K562 (cell line): Measurements from ENCODE around the gene VWDE. TPM values are rescaled to one million over a fixed set of nuclear protein-coding genes. Genes with fewer than 3 reads are reported as not detected.

Experiments
- SNIP1 ChIP-seq: fragments of 450-650 bp; IDR thresholded peaks from 2 replicates; pipeline ENCODE4 v1.7.1; 2017; ENCODE audit warnings: low read depth, mild to moderate bottlenecking
- polyA plus RNA-seq, 8 experiments: library from polyadenylated mRNA; depleted of rRNA in 4 of 8; stranded (reverse) in 5 of 8; unstranded in 3 of 8; fragments of >200 nt; fragmentation: Nextera tagmentation in 2 of 8; fragmentation: Illumina TruSeq in 1 of 8; extraction: Ambion mirVana in 2 of 8; extraction: Trizol in 1 of 8; gene quantifications; 2 replicates each; pipeline versions ENCODE4 v1.2.1 to v1.2.3, GENCODE V29; 2011 to 2014; ENCODE audit warnings: inconsistent platforms in 1 of 8, missing spikeins in 1 of 8
- total RNA-seq, 7 experiments: library from RNA; depleted of rRNA in 6 of 7; stranded (reverse); fragments of >200 nt in 6 of 7; fragmentation: Illumina TruSeq in 2 of 7; extraction: Trizol in 2 of 7; gene quantifications; 2 replicates each; pipeline versions ENCODE4 v1.2.1 to v1.2.3, GENCODE V29; 2011 to 2021; ENCODE audit warnings: low replicate concordance in 1 of 7
- TF ChIP-seq, protein P1 (sequence below), 2 experiments: fragments of 450-650 bp in 1 of 2; sonication (generic) in 1 of 2; formaldehyde crosslinking in 1 of 2; IDR thresholded peaks; 2 replicates each; pipeline versions ENCODE4 v1.7.1 to v1.9.0; 2016 to 2022; ENCODE audit warnings: inconsistent platforms in 1 of 2, mild to moderate bottlenecking in 1 of 2, missing genetic modification reagents in 1 of 2

Gene VWDE
- total and polyA plus RNA-seq, 9 of the 15 experiments (the other 6 are each of a cell fraction or from before 2014, with no cell fraction given): 40.6 to 162 (median 95.2) TPM

DNA sequence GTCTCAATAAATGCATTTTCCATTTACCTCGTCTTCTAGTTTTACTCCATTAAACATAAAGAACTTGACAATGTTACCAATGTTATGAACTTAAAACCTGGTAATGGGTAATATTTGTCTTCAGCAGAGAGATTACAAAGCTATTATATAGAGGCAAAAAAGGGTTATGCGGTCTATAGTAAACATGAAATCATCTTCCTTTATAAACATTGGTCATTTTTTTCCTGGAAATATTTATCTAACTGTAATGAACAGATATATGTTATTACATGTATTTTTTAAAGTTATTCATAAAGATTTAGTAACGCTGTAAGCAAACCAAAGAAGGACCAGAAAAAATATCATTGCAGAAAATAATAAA, 1.3 kb downstream of the VWDE start (continued):
- TF ChIP-seq, protein P1, sequence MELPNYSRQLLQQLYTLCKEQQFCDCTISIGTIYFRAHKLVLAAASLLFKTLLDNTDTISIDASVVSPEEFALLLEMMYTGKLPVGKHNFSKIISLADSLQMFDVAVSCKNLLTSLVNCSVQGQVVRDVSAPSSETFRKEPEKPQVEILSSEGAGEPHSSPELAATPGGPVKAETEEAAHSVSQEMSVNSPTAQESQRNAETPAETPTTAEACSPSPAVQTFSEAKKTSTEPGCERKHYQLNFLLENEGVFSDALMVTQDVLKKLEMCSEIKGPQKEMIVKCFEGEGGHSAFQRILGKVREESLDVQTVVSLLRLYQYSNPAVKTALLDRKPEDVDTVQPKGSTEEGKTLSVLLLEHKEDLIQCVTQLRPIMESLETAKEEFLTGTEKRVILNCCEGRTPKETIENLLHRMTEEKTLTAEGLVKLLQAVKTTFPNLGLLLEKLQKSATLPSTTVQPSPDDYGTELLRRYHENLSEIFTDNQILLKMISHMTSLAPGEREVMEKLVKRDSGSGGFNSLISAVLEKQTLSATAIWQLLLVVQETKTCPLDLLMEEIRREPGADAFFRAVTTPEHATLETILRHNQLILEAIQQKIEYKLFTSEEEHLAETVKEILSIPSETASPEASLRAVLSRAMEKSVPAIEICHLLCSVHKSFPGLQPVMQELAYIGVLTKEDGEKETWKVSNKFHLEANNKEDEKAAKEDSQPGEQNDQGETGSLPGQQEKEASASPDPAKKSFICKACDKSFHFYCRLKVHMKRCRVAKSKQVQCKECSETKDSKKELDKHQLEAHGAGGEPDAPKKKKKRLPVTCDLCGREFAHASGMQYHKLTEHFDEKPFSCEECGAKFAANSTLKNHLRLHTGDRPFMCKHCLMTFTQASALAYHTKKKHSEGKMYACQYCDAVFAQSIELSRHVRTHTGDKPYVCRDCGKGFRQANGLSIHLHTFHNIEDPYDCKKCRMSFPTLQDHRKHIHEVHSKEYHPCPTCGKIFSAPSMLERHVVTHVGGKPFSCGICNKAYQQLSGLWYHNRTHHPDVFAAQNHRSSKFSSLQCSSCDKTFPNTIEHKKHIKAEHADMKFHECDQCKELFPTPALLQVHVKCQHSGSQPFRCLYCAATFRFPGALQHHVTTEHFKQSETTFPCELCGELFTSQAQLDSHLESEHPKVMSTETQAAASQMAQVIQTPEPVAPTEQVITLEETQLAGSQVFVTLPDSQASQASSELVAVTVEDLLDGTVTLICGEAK (IDR thresholded peaks at IDR 0.05): peak; percentile 52; the same call in 1 of the 2 replicates
- TF ChIP-seq, protein P1 (CRISPR knock-in tag; IDR thresholded peaks at IDR 0.05): no peak
- peak; percentile 11; the same call in 1 of the 2 replicates for TF ChIP-seq SNIP1
